ENCODE data around the gene DSCAML1.

DSCAML1 gene

DNA sequence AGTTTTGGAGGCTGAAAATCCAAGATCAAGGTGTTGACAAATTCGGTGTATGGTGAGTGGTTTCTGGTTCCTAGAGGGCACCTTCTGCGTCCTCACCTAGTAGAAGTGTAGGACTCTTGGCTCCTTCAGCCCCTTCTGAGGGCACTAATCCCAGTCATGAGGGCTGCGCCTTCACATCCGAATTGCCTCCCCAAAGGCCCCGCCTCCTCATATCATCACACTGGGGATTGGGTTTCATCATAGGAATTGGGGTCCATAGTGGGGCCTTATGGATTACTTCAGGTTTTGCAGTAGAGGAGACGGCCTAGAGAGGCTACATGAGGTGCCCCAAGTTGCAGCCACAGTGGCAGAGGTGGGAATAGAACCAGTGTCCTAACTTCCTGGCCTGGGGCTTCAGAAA lies 382.3 kb downstream of the DSCAML1 start:
- no peaks in the 10 kb centered on the region for H3K36me3 ChIP-seq
- TF ChIP-seq, protein P1, sequence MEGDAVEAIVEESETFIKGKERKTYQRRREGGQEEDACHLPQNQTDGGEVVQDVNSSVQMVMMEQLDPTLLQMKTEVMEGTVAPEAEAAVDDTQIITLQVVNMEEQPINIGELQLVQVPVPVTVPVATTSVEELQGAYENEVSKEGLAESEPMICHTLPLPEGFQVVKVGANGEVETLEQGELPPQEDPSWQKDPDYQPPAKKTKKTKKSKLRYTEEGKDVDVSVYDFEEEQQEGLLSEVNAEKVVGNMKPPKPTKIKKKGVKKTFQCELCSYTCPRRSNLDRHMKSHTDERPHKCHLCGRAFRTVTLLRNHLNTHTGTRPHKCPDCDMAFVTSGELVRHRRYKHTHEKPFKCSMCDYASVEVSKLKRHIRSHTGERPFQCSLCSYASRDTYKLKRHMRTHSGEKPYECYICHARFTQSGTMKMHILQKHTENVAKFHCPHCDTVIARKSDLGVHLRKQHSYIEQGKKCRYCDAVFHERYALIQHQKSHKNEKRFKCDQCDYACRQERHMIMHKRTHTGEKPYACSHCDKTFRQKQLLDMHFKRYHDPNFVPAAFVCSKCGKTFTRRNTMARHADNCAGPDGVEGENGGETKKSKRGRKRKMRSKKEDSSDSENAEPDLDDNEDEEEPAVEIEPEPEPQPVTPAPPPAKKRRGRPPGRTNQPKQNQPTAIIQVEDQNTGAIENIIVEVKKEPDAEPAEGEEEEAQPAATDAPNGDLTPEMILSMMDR (IDR thresholded peaks at IDR 0.05; ENCODE audit: low read depth, low read length), result no peak
- no peak overlapping the region for H3K4me3 ChIP-seq (ENCODE audit: low read depth, low read length)
- H3K4me1 ChIP-seq, result no peaks in the 10 kb centered on the region
- no peak for DNase-seq
- H3K9me3 ChIP-seq, result no peaks in the 10 kb centered on the region
- H3K27me3 ChIP-seq, result no peaks in the 10 kb centered on the region

DNA sequence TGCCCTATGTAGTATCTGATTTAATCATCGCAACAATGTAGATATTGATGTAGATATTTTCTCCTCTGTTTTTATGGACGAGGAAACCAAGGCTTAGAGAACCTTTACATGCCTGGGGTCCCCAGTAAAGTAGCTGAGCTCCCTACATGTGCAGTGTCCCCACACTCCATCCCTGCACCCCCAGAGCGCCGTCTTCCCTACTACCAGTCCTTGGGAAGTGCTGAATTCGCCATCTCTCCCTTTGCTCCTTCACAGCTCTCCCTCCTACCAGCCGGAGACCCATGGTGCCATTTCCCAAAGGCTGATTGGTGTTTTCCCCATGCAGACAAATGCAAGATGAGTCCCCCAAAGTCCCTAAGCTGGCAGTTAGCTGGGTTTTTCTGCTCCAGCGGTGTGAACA lies 383.4 kb downstream of the DSCAML1 start:
- H3K4me3 ChIP-seq (ENCODE audit: low read depth, low read length), result no peak overlapping the region
- no peaks in the 10 kb centered on the region for H3K4me1 ChIP-seq
- H3K9me3 ChIP-seq, result no peaks in the 10 kb centered on the region
- peaks cover 9% of the 10 kb centered on the region for H3K36me3 ChIP-seq
- no peak for DNase-seq
- TF ChIP-seq, protein P1 (IDR thresholded peaks at IDR 0.05; ENCODE audit: low read depth, low read length), result no peak
- H3K27me3 ChIP-seq, result no peaks in the 10 kb centered on the region

DNA sequence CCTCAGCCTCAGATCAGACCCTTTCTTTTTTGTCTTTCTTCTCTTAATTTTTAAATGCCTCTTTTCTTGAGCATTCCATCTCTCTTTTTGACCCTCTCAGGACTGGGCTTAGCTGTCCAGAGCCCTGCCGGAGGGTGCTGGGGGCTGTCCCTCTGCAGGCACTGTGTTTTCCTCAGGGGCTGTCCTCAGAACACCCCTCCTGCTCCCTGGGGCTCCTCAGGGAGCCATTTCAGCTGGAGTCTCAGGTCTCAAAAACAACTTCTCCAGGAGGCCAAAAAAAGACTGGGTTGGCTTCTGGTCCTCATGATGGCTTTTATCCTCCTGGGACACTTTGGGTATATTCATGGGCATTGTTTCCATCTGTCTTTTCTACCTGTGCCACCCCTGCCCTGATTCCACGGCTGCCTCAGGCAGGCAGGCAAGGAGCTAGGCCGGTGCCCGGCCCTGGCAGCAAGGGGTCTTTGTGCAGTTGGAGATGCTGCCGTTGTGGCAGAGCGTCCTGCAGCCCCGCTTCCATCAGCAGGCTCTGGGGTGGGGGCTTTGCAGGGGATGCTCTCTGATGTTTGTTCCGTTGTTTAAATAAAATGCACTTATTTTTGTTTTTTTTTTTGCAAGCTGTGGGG lies 384.3 kb downstream of the DSCAML1 start:
- Histone ChIP-seq H3K4me3 (ENCODE audit: low read depth, low read length) (no peak overlapping the region), H3K4me1 (no peaks in the 10 kb centered on the region), H3K27me3 (no peaks in the 10 kb centered on the region), H3K9me3 (no peaks in the 10 kb centered on the region), H3K36me3 (peaks cover 16% of the 10 kb centered on the region)
- TF ChIP-seq, protein P1 (IDR thresholded peaks at IDR 0.05; ENCODE audit: low read depth, low read length), result no peak
- DNase-seq, result no peak

DNA sequence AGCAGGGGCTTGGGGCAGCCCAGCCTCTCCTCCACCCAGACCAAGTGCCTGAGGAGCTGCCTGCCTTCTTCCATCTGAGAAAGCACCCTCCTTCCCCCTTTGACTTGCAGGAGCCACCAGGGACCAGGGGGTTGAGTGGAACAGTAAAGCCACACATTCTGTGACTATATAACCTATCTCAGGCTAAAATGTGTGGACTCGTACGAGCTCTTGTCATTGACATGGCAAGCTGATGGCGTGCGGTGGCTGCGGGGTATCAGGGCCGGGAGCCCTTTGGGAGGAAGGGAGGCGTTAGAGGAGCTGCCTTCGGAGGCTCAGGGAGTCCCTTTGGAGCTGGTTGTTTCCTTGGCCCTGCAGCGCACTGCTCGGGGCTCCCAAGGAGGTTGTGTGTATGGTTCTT lies 384.8 kb downstream of the DSCAML1 start:
- TF ChIP-seq, protein P1 (IDR thresholded peaks at IDR 0.05; ENCODE audit: low read depth, low read length), result no peak
- no peak overlapping the region for H3K4me3 ChIP-seq (ENCODE audit: low read depth, low read length)
- DNase-seq, result no peak
- H3K9me3 ChIP-seq, result no peaks in the 10 kb centered on the region
- no peaks in the 10 kb centered on the region for H3K4me1 ChIP-seq
- no peaks in the 10 kb centered on the region for H3K27me3 ChIP-seq
- peaks cover 17% of the 10 kb centered on the region for H3K36me3 ChIP-seq

DNA sequence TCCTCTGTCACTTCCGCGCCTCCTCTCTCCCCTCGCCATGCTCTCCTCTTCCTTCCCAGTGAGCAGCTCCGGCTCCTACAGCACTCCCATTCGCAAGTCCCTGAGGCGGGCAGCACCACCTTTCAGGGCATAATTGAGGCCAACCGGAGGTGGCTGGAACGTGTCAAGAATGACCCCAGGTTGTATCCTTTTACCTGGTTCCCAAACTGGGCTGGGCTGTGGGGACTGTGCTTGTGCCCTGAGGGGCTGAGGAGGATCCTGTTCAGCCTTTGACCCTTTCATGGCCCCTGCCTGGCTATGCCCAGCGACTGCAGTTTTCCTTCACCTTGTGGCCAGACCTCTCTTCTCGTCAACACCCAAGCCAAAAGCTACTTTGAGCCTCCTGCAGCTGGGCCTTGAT lies 385.3 kb downstream of the DSCAML1 start:
- peaks cover 17% of the 10 kb centered on the region for H3K36me3 ChIP-seq
- no peaks in the 10 kb centered on the region for H3K27me3 ChIP-seq
- no peaks in the 10 kb centered on the region for H3K9me3 ChIP-seq
- DNase-seq, result no peak
- TF ChIP-seq, protein P1 (IDR thresholded peaks at IDR 0.05; ENCODE audit: low read depth, low read length), result no peak
- no peaks in the 10 kb centered on the region for H3K4me1 ChIP-seq
- H3K4me3 ChIP-seq (ENCODE audit: low read depth, low read length), result no peak overlapping the region

DNA sequence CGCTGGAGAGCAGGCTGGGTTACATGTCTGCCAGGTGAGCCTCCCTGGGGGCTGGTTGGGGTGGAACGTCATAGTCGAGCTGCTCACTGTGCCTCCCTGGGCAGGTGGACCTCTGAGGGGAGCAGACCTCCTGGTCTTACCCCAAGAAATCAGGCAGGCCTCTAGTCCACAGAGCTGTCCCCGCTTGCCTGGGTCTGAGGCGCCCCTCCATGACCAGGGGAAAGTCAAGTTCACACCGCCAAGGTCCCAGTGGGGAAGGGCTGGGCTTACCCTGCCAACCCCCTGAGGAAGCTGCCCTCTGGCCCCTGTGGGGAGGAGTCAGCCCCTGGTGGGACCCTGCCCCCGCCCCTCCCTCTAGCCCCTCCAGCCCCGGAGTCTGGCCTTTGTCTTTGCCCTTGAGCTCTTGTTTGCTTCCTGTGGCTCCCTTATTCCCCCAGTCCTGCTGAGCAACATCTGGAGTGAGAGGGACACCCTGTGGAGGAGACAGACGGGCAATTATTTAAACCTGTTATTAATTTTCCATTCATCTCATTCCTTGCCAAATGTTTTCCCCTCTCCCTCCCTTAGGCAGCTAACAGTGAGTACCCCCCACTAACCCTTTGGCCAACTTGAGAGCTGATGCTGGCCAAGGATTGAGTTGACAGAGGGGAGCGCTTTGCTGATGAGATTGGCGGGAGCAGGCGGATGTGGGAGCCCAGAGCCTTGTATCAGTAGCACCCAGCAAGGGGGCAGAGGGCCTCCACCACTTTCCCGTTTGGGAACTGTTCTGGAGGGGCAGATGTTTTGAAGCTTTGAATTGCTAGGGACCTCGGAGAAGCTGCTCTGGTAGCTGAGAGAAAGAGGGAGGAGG lies 385.9 kb downstream of the DSCAML1 start:
- no peaks in the 10 kb centered on the region for H3K4me1 ChIP-seq
- TF ChIP-seq, protein P1 (IDR thresholded peaks at IDR 0.05; ENCODE audit: low read depth, low read length), result no peak
- no peak for DNase-seq
- peaks cover 23% of the 10 kb centered on the region for H3K36me3 ChIP-seq
- H3K9me3 ChIP-seq, result no peaks in the 10 kb centered on the region
- no peaks in the 10 kb centered on the region for H3K27me3 ChIP-seq
- no peak overlapping the region for H3K4me3 ChIP-seq (ENCODE audit: low read depth, low read length)
